Astrocyte (in vitro differentiated cells and primary cell): ENCODE measurements around the gene POU5F1. TPM values are rescaled to one million over a fixed set of nuclear protein-coding genes. Genes with fewer than 3 reads are reported as not detected.
A peak's percentile ranks its signal among the peaks of the same experiment; 100 is the strongest.

ENCODE experiments used
- DNase-seq: peaks from one replicate; pipeline ENCODE4 v3.0.0-alpha.2; 2010; ENCODE audit warnings: low read depth
- FAIRE-seq: peaks from 2 replicates; lab custom pipeline; 2011; peaks lifted over from hg19 to GRCh38; lab: Jason Lieb, UNC
- H2AFZ ChIP-seq: 2 replicates; pipeline ENCODE4 v1.6.0; 2012; ENCODE audit warnings: low read depth, low read length, inconsistent platforms
- H3K27ac ChIP-seq: 2 replicates; pipeline ENCODE4 v1.5.1; 2011; ENCODE audit warnings: low read depth, low read length, inconsistent platforms
- H3K27me3 ChIP-seq: 2 replicates; pipeline ENCODE4 v1.6.0; 2011; ENCODE audit warnings: low read length, inconsistent platforms; ENCODE audit not compliant: insufficient read depth
- H3K36me3 ChIP-seq: 2 replicates; pipeline ENCODE4 v1.5.1; 2011; ENCODE audit warnings: low read length, inconsistent platforms; ENCODE audit not compliant: insufficient read depth
- H3K4me1 ChIP-seq: 2 replicates; pipeline ENCODE4 v1.5.1; 2011; ENCODE audit warnings: low read length, inconsistent platforms; ENCODE audit not compliant: insufficient read depth
- H3K4me2 ChIP-seq: 2 replicates; pipeline ENCODE4 v1.6.0; 2012; ENCODE audit warnings: low read length, inconsistent platforms
- H3K4me3 ChIP-seq: 2 replicates; pipeline ENCODE4 v1.5.1; 2011; ENCODE audit warnings: low read depth, mild to moderate bottlenecking, low read length, inconsistent platforms; ENCODE audit not compliant: insufficient read depth
- H3K79me2 ChIP-seq: 2 replicates; pipeline ENCODE4 v1.6.0; 2012; ENCODE audit warnings: mild to moderate bottlenecking, low read length, inconsistent platforms; ENCODE audit not compliant: insufficient read depth
- H3K9ac ChIP-seq: 2 replicates; pipeline ENCODE4 v1.6.0; 2012; ENCODE audit warnings: mild to moderate bottlenecking, low read length, inconsistent platforms
- H3K9me3 ChIP-seq: 2 replicates; pipeline ENCODE4 v1.5.1; 2012; ENCODE audit warnings: low read depth, mild to moderate bottlenecking, low read length, inconsistent platforms; ENCODE audit not compliant: insufficient read depth
- H4K20me1 ChIP-seq: 2 replicates; pipeline ENCODE4 v1.6.0; 2012; ENCODE audit warnings: low read length, inconsistent platforms; ENCODE audit not compliant: insufficient read depth
- H3K27ac Mint-ChIP-seq: one replicate; pipeline ENCODE4 v1.8.0; 2021; ENCODE audit warnings: mild to moderate bottlenecking, mixed read lengths; ENCODE audit not compliant: unreplicated experiment
- H3K27me3 Mint-ChIP-seq: one replicate; pipeline ENCODE4 v1.8.0; 2021; ENCODE audit warnings: low read depth, mixed read lengths; ENCODE audit not compliant: unreplicated experiment
- H3K36me3 Mint-ChIP-seq: one replicate; pipeline ENCODE4 v1.8.0; 2021; ENCODE audit warnings: low read depth, mixed read lengths; ENCODE audit not compliant: unreplicated experiment
- H3K4me1 Mint-ChIP-seq: one replicate; pipeline ENCODE4 v1.8.0; 2021; ENCODE audit warnings: low read depth, mixed read lengths; ENCODE audit not compliant: unreplicated experiment
- H3K4me3 Mint-ChIP-seq: one replicate; pipeline ENCODE4 v1.8.0; 2021; ENCODE audit warnings: mild to moderate bottlenecking, moderate library complexity, mixed read lengths; ENCODE audit not compliant: unreplicated experiment
- H3K9me3 Mint-ChIP-seq: one replicate; pipeline ENCODE4 v1.8.0; 2021; ENCODE audit warnings: mild to moderate bottlenecking, mixed read lengths; ENCODE audit not compliant: unreplicated experiment
- EZH2 ChIP-seq: IDR thresholded peaks from 2 replicates; pipeline ENCODE4 v1.6.1; 2012; ENCODE audit warnings: mild to moderate bottlenecking, low read length, inconsistent platforms; ENCODE audit not compliant: insufficient read depth
- total RNA-seq: library from RNA; stranded (reverse); gene quantifications from 2 replicates; pipeline ENCODE4 v1.2.1, GENCODE V29; 2021
- TF ChIP-seq, protein P1 (sequence below): IDR thresholded peaks from 2 replicates; pipeline ENCODE4 v1.5.1; 2011; ENCODE audit warnings: low read depth, mild to moderate bottlenecking, inconsistent platforms, low read length, moderate library complexity; ENCODE audit not compliant: insufficient read depth

The POU5F1 gene
- total RNA-seq, 1 donor from 2014 or later: 5.4 TPM

DNA sequence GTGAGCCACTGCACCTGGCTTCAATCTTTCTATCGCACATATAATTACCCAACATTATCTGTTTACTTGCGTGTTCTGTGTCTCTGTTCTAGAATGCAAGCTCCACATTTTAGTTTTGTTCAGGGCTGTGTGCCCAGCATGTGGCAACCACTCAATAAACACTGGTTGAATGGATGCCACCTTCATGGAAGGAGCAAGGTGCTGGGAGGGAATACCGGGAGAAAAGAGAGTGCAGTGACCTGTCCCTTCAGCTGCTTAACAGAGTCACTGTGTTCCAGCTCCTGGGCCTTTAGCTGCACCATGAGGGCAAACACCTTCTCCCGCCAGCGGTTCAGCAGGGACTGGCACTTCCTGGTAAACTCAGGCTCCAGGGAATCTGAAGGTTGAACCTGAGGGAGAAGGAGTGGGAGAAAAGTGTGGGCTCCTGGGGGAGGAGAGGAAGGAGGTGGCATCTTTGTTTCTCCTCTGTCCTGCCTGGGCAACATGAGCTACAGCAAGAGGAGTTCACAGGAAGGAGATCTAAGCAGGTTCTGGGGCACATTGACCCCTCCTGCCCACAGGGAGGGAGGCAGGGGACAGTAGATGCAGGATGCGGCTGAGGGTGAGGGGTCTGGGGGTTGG, 20.5 kb downstream of the POU5F1 start:
- H2AFZ ChIP-seq: no peak overlapping the region
- FAIRE-seq: no peak
- no peaks in the 10 kb centered on the region for H3K9me3 ChIP-seq
- no peak overlapping the region for H3K4me3 ChIP-seq
- H3K27me3 ChIP-seq: no peaks in the 10 kb centered on the region
- Mint-ChIP-seq H3K4me3 (no peak overlapping the region), H3K4me1 (no peaks in the 10 kb centered on the region), H3K36me3 (peaks cover 20% of the 10 kb centered on the region), H3K27me3 (no peaks in the 10 kb centered on the region), H3K9me3 (no peaks in the 10 kb centered on the region), H3K27ac (no peak overlapping the region)
- H3K79me2 ChIP-seq: no peaks in the 10 kb centered on the region
- no peak for TF ChIP-seq EZH2
- TF ChIP-seq, protein P1, sequence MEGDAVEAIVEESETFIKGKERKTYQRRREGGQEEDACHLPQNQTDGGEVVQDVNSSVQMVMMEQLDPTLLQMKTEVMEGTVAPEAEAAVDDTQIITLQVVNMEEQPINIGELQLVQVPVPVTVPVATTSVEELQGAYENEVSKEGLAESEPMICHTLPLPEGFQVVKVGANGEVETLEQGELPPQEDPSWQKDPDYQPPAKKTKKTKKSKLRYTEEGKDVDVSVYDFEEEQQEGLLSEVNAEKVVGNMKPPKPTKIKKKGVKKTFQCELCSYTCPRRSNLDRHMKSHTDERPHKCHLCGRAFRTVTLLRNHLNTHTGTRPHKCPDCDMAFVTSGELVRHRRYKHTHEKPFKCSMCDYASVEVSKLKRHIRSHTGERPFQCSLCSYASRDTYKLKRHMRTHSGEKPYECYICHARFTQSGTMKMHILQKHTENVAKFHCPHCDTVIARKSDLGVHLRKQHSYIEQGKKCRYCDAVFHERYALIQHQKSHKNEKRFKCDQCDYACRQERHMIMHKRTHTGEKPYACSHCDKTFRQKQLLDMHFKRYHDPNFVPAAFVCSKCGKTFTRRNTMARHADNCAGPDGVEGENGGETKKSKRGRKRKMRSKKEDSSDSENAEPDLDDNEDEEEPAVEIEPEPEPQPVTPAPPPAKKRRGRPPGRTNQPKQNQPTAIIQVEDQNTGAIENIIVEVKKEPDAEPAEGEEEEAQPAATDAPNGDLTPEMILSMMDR: no peak
- H3K36me3 ChIP-seq: peaks cover 3% of the 10 kb centered on the region
- no peak overlapping the region for H3K4me2 ChIP-seq
- DNase-seq: no peak
- no peak overlapping the region for H3K9ac ChIP-seq
- no peaks in the 10 kb centered on the region for H4K20me1 ChIP-seq
- H3K27ac ChIP-seq: no peak overlapping the region
- no peaks in the 10 kb centered on the region for H3K4me1 ChIP-seq

DNA sequence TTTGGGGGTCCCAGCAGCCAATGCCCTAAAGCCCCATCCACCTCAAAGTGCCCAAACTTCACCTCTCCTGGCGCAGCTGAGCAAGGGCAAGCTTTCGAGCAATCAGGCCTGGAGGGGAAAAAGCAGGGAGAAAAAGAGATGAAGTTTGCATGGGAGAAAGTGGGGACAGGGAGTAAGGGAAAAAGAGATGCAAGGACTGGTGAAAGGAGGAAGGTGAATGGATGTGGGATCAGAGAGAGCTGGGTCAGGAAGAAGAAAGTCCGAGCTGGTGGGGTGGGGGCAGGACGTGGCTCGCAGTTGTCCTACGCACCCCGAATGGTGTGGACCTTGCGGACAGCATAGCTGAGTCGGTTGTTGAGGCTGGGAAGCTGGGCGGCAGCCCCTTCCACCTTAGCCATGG, 25.1 kb downstream of the POU5F1 start:
- Mint-ChIP-seq H3K27ac (no peak overlapping the region), H3K4me3 (no peak overlapping the region), H3K27me3 (no peaks in the 10 kb centered on the region), H3K9me3 (no peaks in the 10 kb centered on the region), H3K4me1 (peaks cover 19% of the 10 kb centered on the region), H3K36me3 (peaks cover 13% of the 10 kb centered on the region)
- H3K79me2 ChIP-seq: no peaks in the 10 kb centered on the region
- H3K9me3 ChIP-seq: no peaks in the 10 kb centered on the region
- H2AFZ ChIP-seq: no peak overlapping the region
- H3K27ac ChIP-seq: no peak overlapping the region
- no peak overlapping the region for H3K9ac ChIP-seq
- peaks cover 3% of the 10 kb centered on the region for H3K36me3 ChIP-seq
- FAIRE-seq (no peak), DNase-seq (no peak)
- no peak overlapping the region for H3K4me3 ChIP-seq
- H3K4me2 ChIP-seq: no peak overlapping the region
- no peak for TF ChIP-seq EZH2
- TF ChIP-seq, protein P1: no peak
- H3K4me1 ChIP-seq: peaks cover 10% of the 10 kb centered on the region
- H4K20me1 ChIP-seq: no peaks in the 10 kb centered on the region
- no peaks in the 10 kb centered on the region for H3K27me3 ChIP-seq

DNA sequence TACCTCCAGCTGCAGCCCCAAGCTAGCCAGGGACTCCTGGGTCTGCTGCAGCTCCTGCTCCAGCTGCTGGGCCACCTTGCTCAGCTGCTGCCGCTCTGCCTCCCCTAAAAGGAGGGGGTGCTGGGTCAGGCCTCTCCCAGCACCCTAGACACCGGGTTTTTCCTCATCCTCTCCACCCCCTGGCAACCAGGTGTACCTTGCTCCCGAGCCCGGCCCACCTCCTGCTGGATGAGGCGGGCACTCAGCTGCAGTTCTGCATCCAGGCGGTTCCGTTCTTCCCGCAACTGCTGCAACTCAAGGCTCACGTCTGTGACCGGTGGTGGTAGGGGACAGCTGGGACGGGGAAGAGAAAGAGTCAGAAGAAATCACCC, 25.5 kb downstream of the POU5F1 start:
- no peaks in the 10 kb centered on the region for H3K9me3 Mint-ChIP-seq
- no peaks in the 10 kb centered on the region for H3K9me3 ChIP-seq
- no peak for FAIRE-seq
- H4K20me1 ChIP-seq: no peaks in the 10 kb centered on the region
- H3K36me3 Mint-ChIP-seq: peaks cover 11% of the 10 kb centered on the region
- no peak for DNase-seq
- no peak overlapping the region for H3K4me3 Mint-ChIP-seq
- no peak overlapping the region for H3K4me2 ChIP-seq
- no peak for TF ChIP-seq EZH2
- TF ChIP-seq, protein P1: no peak
- peak overlapping the region; percentile 7 for H3K27ac Mint-ChIP-seq
- no peaks in the 10 kb centered on the region for H3K27me3 Mint-ChIP-seq
- no peaks in the 10 kb centered on the region for H3K27me3 ChIP-seq
- H3K4me1 ChIP-seq: peaks cover 10% of the 10 kb centered on the region
- peaks cover 3% of the 10 kb centered on the region for H3K36me3 ChIP-seq
- no peak overlapping the region for H3K9ac ChIP-seq
- no peak overlapping the region for H3K4me3 ChIP-seq
- no peaks in the 10 kb centered on the region for H3K79me2 ChIP-seq
- no peak overlapping the region for H3K27ac ChIP-seq
- H3K4me1 Mint-ChIP-seq: peaks cover 21% of the 10 kb centered on the region
- H2AFZ ChIP-seq: no peak overlapping the region
